Tibial nerve (tissue), 4 donors: ENCODE data around the gene B3GALT5.

Source experiments
- EP300 ChIP-seq, 2 donors: sonication (generic); formaldehyde crosslinking; IDR thresholded peaks; one replicate each; pipeline ENCODE4 v1.6.1; 2017; ENCODE audit warnings: antibody characterized with exemption in 2 of 2, mild to moderate bottlenecking in 1 of 2
- POLR2A ChIP-seq, 2 donors: fragments of 450-650 bp; IDR thresholded peaks; one replicate each; pipeline ENCODE4 v1.6.1; 2017; ENCODE audit warnings: antibody characterized with exemption in 2 of 2, mild to moderate bottlenecking in 2 of 2, moderate library complexity in 2 of 2
- TF ChIP-seq, protein P1 (sequence below), 5 experiments: fragments of 200-600 bp in 3 of 5; fragments of 450-650 bp in 2 of 5; sonication (generic) in 3 of 5; IDR thresholded peaks; one replicate each; pipeline ENCODE4 v1.5.1; 2016 to 2019; ENCODE audit warnings: antibody characterized with exemption in 5 of 5, mild to moderate bottlenecking in 3 of 5, moderate library complexity in 2 of 5

DNA sequence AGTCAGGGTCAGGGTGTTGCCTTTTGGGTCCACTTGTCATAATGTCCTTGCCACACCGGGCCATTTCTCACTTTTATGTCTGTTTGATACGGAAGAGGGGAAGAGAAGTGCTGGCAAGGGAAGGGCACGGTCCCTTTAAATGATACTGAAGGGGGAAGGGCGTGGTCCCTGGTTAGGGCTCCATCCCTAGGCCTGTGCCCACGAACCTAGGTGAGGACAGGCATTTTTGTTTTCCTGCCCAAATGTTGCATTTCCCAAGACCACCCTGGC, 25.2 kb downstream of the B3GALT5 start:
- TF ChIP-seq, protein P1, sequence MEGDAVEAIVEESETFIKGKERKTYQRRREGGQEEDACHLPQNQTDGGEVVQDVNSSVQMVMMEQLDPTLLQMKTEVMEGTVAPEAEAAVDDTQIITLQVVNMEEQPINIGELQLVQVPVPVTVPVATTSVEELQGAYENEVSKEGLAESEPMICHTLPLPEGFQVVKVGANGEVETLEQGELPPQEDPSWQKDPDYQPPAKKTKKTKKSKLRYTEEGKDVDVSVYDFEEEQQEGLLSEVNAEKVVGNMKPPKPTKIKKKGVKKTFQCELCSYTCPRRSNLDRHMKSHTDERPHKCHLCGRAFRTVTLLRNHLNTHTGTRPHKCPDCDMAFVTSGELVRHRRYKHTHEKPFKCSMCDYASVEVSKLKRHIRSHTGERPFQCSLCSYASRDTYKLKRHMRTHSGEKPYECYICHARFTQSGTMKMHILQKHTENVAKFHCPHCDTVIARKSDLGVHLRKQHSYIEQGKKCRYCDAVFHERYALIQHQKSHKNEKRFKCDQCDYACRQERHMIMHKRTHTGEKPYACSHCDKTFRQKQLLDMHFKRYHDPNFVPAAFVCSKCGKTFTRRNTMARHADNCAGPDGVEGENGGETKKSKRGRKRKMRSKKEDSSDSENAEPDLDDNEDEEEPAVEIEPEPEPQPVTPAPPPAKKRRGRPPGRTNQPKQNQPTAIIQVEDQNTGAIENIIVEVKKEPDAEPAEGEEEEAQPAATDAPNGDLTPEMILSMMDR (IDR thresholded peaks at IDR 0.05), result no peak
- TF ChIP-seq POLR2A (IDR thresholded peaks at IDR 0.05), result no peak
- no peak for TF ChIP-seq EP300 (IDR thresholded peaks at IDR 0.05)
